ENCODE results near the gene TAOK3. TPM values are rescaled to one million over a fixed set of nuclear protein-coding genes. Genes with fewer than 3 reads are reported as not detected.
"Not testable (repeated sequence)": the region's sequence is repeated elsewhere in the genome, so short reads cannot be mapped to it uniquely, and the experiment has no call there.

Gene TAOK3
- total RNA-seq, 4 donors from 2014 or later = 34.6 to 44.9 (median 39.6) TPM

DNA sequence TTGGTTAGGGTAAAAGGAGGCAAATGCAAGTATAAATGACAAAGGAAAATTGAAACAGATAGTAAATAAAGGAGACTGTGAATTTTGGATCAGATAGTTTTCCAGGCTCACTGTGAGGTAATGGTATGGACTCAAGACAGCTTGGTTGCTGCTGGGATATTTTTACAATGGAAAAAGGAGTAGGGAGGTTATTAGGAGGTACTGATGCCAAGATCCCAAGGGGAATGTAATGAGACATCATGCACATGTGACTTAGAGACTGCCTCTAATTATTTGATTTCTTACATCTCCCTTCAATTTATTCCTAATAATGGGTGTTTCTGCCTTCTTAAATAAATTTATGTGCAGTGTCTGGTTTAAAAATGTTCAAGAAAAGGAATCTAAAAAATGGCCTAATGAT lies 56.9 kb downstream of the TAOK3 start:
- intact Hi-C loops (cut with DNase I) = no loop called here
- Histone ChIP-seq H3K27ac (replicated peaks in 1 of 4) (no peak overlapping the region), H3K36me3 (no peaks in the 10 kb centered on the region), H3K27me3 (no peaks in the 10 kb centered on the region), H3K4me3 (no peak overlapping the region), H3K4me1 (peaks cover 0 to 9% (median 4%) of the 10 kb centered on the region in 4 donors), H3K9me3 (no peaks in the 10 kb centered on the region)
- no peak for DNase-seq (ENCODE audit: extremely low spot score)
- TF ChIP-seq POLR2A (IDR thresholded peaks at IDR 0.05; ENCODE audit: low read depth) (no peak), EP300 (IDR thresholded peaks at IDR 0.05) (no peak), POLR2AphosphoS5 (IDR thresholded peaks at IDR 0.05) (no peak), CTCF (IDR thresholded peaks at IDR 0.05) (no peak)

- Histone ChIP-seq H3K36me3 (no peaks in the 10 kb centered on the region), H3K4me3 (no peak overlapping the region), H3K27me3 (no peaks in the 10 kb centered on the region), H3K4me1 (peaks cover under 1 to 9% (median 6%) of the 10 kb centered on the region in 4 donors), H3K9me3 (no peaks in the 10 kb centered on the region), H3K27ac (replicated peaks in 1 of 4) (no peak overlapping the region)
- TF ChIP-seq POLR2A (IDR thresholded peaks at IDR 0.05; ENCODE audit: low read depth) (no peak), EP300 (IDR thresholded peaks at IDR 0.05) (no peak), POLR2AphosphoS5 (IDR thresholded peaks at IDR 0.05) (no peak), CTCF (IDR thresholded peaks at IDR 0.05) (no peak)
- no peak for DNase-seq (ENCODE audit: extremely low spot score)
- WGBS = 63% methylated on average over 1 of the region's 1 CpG
- intact Hi-C loops (cut with DNase I) = no loop called here
These were observed 60.1 kb downstream of the TAOK3 start for GRCh38 chr12:118312578-118312977.

- H3K36me3 ChIP-seq = no peaks in the 10 kb centered on the region
- H3K27me3 ChIP-seq = no peaks in the 10 kb centered on the region
- 23% methylated on average over 2 of the region's 2 CpGs for WGBS
- H3K4me1 ChIP-seq = peaks cover 3 to 10% (median 9%) of the 10 kb centered on the region in 4 donors
- H3K4me3 ChIP-seq = no peak overlapping the region
- no peak for DNase-seq (ENCODE audit: extremely low spot score)
- no peak overlapping the region for H3K27ac ChIP-seq (replicated peaks in 1 of 4)
- intact Hi-C loops (cut with DNase I) = no loop called here
- TF ChIP-seq EP300 (IDR thresholded peaks at IDR 0.05) (no peak), POLR2A (IDR thresholded peaks at IDR 0.05; ENCODE audit: low read depth) (no peak), POLR2AphosphoS5 (IDR thresholded peaks at IDR 0.05) (no peak), CTCF (IDR thresholded peaks at IDR 0.05) (no peak)
- H3K9me3 ChIP-seq = no peaks in the 10 kb centered on the region
These were observed 61.0 kb downstream of the TAOK3 start for GRCh38 chr12:118311666-118312065.

GRCh38 chr12:118310320-118310719 lies 62.4 kb downstream of the TAOK3 start:
- intact Hi-C loops (cut with DNase I) = no loop called here
- TF ChIP-seq CTCF (IDR thresholded peaks at IDR 0.05) (no peak), POLR2A (IDR thresholded peaks at IDR 0.05; ENCODE audit: low read depth) (no peak), POLR2AphosphoS5 (IDR thresholded peaks at IDR 0.05) (no peak), EP300 (IDR thresholded peaks at IDR 0.05) (no peak)
- Histone ChIP-seq H3K4me3 (no peak overlapping the region), H3K9me3 (no peaks in the 10 kb centered on the region), H3K27me3 (no peaks in the 10 kb centered on the region), H3K27ac (replicated peaks in 1 of 4) (no peak overlapping the region), H3K36me3 (no peaks in the 10 kb centered on the region), H3K4me1 (peaks cover 3 to 10% (median 9%) of the 10 kb centered on the region in 4 donors)
- DNase-seq (ENCODE audit: extremely low spot score) = no peak

DNA sequence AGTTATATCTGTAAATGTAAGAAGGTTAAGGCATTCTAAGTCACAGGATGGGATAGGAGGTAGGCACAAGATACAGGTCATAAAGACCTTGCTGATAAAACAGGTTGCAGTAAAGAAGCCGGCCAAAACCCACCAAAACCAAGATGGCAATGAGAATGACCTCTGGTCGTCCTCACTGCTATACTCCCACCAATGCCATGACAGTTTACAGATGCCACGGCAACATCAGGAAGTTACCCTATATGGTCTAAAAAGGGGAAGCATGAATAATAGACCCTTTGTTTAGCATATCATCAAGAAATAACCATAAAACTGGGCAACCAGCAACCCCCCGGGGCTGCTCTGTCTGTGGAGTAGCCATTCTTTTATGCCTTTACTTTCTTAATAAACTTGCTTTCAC lies 64.7 kb downstream of the TAOK3 start:
- H3K27ac ChIP-seq (replicated peaks in 1 of 4); DNase-seq (ENCODE audit: extremely low spot score); H3K27me3 ChIP-seq; H3K9me3 ChIP-seq; H3K36me3 ChIP-seq; intact Hi-C loops (cut with DNase I); H3K4me3 ChIP-seq: not testable (repeated sequence)
- 66% methylated on average over 4 of the region's 4 CpGs for WGBS
- H3K4me1 ChIP-seq = peaks cover 3 to 10% (median 9%) of the 10 kb centered on the region in 4 donors

Measured in esophagus muscularis mucosa (tissue), 4 donors.